GM18868 (cell line): Measurements from ENCODE around the gene NKAIN2.
"Not testable (repeated sequence)": the region's sequence is repeated elsewhere in the genome, so short reads cannot be mapped to it uniquely, and the experiment has no call there.

ENCODE experiments used
- ATAC-seq: cut with Tn5 transposase; IDR thresholded peaks from one replicate; pipeline ENCODE4 v1.9.1; 2021; ENCODE audit warnings: mild to moderate bottlenecking, moderate library complexity; ENCODE audit not compliant: unreplicated experiment

The NKAIN2 gene

DNA sequence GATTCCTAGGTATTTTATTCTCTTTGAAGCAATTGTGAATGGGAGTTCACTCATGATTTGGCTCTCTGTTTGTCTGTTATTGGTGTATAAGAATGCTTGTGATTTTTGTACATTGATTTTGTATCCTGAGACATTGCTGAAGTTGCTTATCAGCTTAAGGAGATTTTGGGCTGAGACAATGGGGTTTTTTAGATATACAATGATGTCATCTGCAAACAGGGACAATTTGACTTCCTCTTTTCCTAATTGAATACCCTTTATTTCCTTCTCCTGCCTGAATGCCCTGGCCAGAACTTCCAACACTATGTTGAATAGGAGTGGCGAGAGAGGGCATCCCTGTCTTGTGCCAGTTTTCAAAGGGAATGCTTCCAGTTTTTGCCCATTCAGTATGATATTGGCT lies 363.6 kb downstream of the NKAIN2 start:
- ATAC-seq, result not testable (repeated sequence)

DNA sequence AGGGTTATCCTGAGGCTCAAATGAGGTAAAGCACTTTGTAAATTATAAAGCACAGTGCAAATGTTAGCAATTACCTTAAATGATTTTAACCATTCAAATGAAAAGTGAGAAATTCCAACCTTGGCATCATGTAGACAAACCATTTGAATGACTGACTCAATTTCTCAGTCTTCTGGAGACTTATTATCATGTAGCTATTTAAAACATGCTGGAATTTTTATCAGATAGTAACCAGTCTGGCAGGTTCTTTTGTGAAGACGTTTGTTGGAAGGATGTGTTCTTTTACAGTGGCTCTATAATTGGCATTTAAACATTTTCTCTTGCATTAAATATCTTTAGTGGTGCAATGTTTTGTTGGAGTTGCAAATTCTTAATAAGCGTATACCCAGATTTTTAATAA lies 386.6 kb downstream of the NKAIN2 start:
- ATAC-seq, result no peak

DNA sequence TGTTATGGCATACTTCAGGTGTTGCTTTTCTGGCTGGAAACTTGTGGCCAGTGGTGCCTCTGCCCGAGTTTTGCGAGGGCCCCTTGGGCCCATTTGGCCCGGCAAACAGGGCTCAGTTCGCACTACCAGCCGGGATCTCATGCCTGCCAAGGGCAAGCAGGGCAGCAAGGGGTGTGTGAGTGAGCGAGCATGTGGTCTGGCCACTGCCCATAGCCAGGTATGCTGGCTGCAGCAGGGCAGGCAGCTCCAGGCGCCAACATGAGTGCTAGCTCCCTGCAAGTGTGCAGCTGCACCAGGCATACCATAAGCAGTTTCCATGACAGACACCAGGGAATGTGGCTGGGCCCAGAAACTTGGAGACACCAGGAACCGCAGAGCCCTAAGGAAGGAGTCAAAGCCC lies 389.5 kb downstream of the NKAIN2 start:
- no peak for ATAC-seq

DNA sequence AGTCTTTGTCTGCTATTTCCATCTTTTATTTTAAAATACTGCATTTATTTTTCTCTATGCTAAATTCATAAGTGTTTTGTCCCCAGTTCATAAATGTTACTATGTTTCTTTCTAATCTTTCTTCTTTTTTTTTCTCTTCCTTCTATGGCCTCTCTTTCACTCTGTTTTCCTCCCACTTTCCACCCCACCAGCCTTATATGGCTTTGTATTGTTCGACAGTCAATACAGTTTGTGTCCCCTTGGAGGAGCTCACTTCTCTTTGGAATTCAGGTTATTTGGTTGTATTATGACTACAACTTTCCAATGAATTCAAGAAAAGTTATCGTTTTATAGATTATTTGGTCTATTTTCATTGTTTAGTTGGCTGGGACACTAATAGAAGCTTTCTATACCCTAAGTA lies 393.5 kb downstream of the NKAIN2 start:
- no peak for ATAC-seq

- no peak for ATAC-seq
Observed at GRCh38 chr6:124199286-124199685, 395.6 kb downstream of the NKAIN2 start.

- no peak for ATAC-seq
Observed at GRCh38 chr6:124200661-124201060, 397.0 kb downstream of the NKAIN2 start.

DNA sequence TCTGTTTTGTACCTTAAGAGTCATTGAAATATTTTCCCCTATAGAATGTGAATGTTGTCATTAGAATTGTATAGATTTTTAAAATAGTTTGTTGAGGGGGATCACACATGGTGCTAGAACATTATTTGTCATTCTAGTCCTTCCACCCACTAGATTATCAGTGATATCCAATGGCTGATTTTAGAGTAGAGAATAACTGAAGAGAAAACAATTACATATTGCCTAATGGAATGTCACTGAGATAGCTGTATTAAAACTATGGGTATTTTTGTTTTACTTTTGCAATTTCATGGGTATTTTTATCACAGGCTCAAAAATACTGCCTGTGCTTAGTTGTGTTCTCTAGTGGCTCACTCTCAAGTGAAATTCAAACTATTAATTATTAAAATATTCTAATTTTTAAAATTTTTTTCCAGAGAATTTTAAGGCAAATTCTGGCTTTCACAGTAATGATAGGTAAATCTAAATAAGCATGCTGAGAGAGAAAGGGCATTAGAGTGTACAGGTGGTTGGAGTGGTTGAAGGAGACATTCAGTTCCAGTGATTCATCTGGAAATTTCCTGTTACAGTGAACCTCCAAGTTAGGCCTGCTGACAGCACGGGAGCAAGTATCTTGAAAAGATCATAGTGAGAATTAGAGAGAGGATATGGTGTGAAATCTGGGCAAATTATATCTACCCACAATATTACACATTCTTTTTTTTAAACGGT lies 399.6 kb downstream of the NKAIN2 start:
- no peak for ATAC-seq

DNA sequence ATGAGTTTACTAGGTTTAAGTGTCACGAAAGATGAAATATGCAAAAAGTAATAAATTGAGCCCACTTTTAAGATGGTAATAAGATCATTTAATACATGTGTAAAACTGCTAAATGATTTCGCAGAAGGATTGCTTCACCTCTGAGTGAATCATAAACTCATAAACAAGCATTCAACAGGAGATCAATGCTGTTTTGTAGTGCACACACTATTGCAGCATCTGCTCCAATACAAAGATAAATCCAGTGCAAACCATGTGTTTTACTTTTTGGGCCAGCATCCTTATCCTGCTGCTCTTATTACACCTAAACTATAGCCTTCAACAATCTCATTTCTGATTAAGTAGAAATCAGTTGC lies 400.1 kb downstream of the NKAIN2 start:
- ATAC-seq, result no peak

DNA sequence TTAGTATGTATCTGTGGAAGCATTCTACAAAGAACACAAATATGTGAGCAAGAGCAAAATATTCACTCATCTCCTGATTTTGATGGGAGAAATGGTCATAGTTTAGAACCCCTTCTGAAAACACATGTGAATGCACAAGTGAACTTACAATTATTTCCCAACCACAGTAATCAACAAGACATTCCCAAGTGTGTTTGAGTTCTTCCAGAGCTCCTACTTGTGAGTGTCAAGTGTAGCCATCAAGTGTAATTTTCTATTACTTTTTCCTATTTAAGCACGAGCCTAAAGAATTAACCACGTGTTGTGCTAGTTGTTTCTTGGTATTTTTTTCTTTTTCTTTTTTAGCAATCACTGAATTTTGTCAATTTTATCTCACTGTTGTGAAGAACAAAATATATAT lies 402.3 kb downstream of the NKAIN2 start:
- no peak for ATAC-seq

- ATAC-seq, result no peak
Observed at GRCh38 chr6:124223611-124224345, 420.1 kb downstream of the NKAIN2 start.

- ATAC-seq, result no peak
Observed at GRCh38 chr6:124226396-124226795, 422.7 kb downstream of the NKAIN2 start.

GRCh38 chr6:124233221-124233620 lies 429.6 kb downstream of the NKAIN2 start:
- ATAC-seq, result no peak

GRCh38 chr6:124234801-124235200 lies 431.1 kb downstream of the NKAIN2 start:
- no peak for ATAC-seq

DNA sequence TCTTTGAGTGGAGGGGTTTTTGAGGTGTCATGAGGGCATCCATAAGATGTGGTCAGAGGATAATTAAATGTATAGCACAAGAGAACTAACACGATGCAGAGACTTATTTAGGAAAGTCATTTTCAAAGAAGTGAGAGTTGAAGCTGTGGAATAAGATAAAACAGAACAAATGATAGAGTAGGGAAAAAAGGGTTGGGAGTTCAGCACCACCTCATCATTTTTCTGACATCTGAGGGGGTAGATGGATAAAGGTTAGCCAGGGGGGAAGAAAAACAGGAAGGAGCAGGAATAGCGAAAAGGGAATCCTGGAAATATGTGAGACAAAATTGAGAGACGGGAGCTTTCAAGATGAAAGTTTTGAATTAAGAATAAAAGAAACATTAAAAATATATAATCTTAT lies 434.2 kb downstream of the NKAIN2 start:
- no peak for ATAC-seq

GRCh38 chr6:124238408-124238807 lies 434.7 kb downstream of the NKAIN2 start:
- not testable (repeated sequence) for ATAC-seq

DNA sequence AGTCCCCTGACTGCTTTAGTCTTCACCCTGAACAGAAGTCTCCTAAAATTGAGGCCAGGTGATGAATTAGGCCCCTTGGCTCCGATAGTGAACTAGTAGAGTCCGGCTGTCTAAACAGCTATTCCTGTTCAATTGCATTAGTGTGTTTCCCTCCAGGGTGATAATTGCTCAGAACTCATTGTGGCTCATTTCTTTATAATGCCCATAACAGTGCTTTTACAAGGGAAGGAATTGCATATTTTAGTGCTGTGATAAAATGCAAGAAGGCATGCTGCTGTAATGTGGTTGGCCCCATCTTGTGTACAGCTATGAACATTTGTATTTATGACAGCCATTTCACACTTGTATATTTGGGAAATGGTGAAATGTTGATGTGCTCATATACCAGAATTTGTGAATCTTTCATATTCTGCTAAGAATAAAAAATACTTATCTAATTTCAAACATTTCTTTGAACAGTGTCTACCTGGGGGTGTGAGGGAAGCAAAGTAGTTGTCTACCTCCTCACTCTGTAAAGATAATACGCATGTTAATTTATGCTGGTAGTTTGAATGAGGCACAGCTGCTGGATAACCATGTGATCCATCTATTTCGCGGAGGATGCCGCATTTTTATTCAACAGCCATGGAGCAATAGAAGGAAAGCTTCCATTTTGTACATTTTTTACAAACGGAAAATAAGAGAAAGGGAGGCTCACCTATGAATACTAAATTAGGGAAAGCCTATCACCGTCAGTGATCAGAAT lies 451.4 kb downstream of the NKAIN2 start:
- no peak for ATAC-seq

- ATAC-seq, result no peak
Observed at GRCh38 chr6:124260337-124260736, 456.7 kb downstream of the NKAIN2 start.

DNA sequence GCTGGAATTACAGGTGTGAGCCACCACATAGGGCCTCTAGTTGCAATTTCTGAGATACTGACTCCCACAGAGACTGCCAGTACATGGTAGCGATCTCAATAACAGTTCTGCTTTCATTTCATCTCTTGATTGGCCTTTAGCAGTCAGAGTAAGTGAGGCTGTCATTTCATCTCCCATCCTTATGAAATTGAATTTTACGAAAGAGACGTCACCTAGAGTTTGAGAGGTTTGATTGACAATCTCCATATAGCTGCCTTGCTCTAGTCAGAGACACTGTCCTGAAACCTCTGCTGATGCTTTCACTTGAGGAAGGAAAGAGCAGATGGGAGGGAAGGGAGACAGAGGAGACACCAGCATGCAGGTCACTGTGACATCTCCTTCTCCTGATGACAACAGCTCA lies 466.1 kb downstream of the NKAIN2 start:
- no peak for ATAC-seq

GRCh38 chr6:124273701-124274100 lies 470.0 kb downstream of the NKAIN2 start:
- no peak for ATAC-seq

- no peak for ATAC-seq
Observed at GRCh38 chr6:124282541-124282940, 478.9 kb downstream of the NKAIN2 start.

- no peak for ATAC-seq
Observed at GRCh38 chr6:124283486-124283885, 479.8 kb downstream of the NKAIN2 start.

DNA sequence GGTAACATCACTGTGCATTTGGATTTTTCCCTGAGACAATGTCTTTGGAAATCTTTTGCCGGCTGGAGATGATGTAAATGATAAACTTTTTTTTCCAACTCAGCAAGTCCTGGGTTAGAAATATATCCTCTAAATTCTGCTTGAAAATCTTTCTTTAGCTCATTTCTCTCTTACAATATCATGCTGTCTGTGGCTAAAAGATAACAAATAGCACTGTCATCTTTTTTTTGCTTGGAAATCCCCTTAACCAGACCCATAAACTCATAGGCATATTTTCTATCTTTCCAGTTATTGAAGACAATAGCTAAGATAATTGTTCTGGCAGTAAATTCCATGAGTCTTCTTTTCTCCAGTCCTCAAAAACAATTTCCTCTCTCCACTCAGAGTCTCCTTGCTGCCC lies 481.5 kb downstream of the NKAIN2 start:
- no peak for ATAC-seq
